Activated T-cell treated with anti-CD3 and anti-CD28 coated beads, Interleukin-2, amount 50 U/mL, for 1 hour (primary cell): ENCODE measurements around the gene PEX14.
A peak's percentile ranks its signal among the peaks of the same experiment; 100 is the strongest.
"Not testable (repeated sequence)": the region's sequence is repeated elsewhere in the genome, so short reads cannot be mapped to it uniquely, and the experiment has no call there.

Experiments
- DNase-seq: peaks from one replicate; pipeline ENCODE4 v3.0.0-alpha.2; 2020

The PEX14 gene

GRCh38 chr1:10497109-10497508 lies 22.4 kb downstream of the PEX14 start:
- no peak for DNase-seq

DNA sequence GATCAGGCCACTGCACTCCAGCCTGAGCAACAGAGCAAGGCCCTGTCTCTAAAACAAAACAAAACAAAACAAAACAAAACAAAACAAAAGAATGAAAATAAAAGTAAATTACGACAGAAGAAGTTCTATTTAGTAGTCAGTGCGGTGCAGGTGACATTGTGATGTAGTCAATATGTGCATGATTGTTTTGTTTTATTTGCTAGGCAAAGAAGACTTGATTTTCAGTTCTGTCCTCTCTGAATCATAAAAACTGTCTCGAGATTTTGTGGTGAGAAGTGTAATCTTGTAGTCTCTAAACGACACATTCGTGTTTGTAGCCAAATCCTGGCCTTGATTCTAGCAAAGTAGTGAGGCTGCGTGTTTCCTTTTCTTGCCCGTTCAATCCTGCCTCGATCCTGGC lies 23.5 kb downstream of the PEX14 start:
- DNase-seq = no peak

DNA sequence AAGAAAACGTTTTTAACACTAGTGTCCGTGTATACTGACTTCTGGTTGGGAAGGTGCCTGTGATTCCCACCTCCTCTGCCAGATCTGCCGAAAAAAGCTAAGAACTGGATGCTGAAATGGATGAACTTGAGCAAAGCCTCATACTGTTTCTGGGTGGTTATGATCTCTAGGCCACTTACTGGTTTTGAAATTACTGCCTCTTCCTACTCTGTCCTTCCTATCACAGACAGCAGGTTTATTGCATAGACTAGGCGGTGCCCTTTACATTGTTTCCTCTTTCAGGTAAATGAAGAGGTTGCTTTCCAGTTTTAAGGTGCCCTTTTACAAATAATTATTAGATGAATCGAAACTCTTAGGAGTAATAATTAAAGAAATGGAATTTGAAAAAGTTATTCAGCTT lies 27.5 kb downstream of the PEX14 start:
- no peak for DNase-seq

- DNase-seq = no peak
These were observed 29.5 kb downstream of the PEX14 start for GRCh38 chr1:10504249-10504648.

- not testable (repeated sequence) for DNase-seq
These were observed 31.4 kb downstream of the PEX14 start for GRCh38 chr1:10506046-10506676.

DNA sequence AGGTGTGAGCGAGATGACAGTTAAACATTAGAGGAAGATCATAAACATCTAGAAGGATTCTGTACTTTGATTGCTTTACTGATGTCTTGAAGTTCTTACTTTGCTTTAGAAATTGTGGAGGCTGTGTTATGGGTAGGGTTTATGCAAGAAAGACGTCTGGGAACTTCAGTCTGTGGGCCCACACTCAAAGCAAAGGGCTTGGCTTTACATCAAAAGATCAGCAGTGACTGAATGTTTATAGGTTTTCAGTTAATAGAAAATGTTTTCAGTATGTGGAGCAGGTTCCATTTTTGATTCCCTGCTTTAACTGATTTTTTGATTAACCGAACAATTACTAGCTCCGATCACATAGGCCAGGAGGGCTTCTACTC lies 31.9 kb downstream of the PEX14 start:
- DNase-seq = no peak

DNA sequence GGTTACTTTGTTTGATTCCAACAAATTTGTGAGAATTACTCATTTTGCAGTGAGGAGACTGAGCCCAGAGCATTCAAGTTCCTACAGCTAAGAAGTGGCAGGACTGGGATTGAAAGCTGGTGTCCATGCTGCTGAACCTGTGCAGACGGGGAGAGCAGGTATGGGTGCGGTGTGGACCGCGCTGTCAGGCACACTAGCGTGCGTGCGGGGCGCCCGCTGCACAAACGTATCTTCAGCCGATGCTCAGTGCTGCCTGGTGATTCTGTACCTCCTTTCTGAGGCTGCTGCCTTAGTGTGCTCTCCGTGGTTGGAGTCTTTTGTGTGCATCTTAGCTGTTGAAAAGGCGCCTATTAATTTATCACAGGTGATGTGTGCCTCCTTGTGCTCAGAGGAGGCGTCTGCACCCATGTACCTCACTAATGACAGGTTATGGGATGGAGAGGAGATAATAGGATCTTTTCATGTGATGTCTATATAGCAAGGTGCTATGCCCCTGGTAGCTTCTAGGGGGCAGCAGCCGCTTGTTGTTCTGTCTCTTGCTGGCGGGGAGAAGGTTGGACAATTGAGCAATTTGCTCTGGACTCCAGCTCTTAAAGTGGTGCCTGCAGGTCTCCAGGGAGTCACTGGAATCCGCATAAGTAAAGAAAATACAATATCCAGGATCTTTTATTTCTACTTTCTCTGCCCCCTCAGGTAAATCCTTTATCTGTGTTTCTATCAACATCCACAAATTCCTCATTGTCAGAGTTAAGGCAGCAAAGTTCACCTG lies 32.5 kb downstream of the PEX14 start:
- peak; percentile 59 for DNase-seq

DNA sequence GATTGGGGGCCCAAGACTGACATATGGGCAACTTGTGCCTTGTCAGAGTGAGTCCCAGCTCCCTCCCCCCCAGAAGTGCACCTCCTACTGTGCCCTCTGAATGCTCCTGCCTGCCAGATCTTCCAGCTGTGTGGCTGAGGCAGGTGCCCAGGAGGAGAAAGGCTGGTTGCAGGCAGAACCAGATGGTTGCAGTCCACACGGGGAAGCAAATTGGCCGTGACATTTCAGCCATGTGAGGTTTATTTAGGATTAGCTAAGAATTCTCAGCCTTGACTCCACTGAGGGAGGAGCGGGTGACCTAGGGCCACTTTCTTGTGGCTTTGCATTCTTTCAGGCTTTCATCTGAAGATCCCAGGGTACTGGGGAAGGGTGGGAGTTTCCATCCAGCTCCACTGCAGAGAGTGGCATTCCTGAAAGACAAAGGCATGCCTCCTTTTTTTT lies 33.8 kb downstream of the PEX14 start:
- no peak for DNase-seq

GRCh38 chr1:10509809-10510509 lies 35.2 kb downstream of the PEX14 start:
- DNase-seq = no peak

GRCh38 chr1:10510520-10511493 lies 36.1 kb downstream of the PEX14 start:
- peak; percentile 69 for DNase-seq

DNA sequence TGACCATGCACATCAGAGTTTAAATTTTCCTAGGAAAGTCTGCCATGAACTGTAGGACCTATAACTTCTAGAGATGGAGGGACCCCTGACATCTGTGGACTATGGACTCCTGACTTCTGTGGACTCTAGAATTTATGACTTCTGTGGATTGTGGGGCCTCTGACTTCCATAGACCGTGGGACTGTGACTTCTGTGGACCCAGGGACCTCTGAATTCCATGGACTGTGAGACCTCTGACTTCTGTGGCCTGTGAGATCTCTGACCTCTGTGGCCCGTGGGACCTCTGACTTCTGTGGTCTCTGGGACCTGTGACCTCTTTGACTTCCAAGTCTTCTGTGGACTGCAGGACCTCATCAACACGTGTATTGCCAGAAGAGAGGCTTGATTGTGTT lies 36.7 kb downstream of the PEX14 start:
- no peak for DNase-seq

GRCh38 chr1:10513199-10513598 lies 38.4 kb downstream of the PEX14 start:
- DNase-seq = no peak

DNA sequence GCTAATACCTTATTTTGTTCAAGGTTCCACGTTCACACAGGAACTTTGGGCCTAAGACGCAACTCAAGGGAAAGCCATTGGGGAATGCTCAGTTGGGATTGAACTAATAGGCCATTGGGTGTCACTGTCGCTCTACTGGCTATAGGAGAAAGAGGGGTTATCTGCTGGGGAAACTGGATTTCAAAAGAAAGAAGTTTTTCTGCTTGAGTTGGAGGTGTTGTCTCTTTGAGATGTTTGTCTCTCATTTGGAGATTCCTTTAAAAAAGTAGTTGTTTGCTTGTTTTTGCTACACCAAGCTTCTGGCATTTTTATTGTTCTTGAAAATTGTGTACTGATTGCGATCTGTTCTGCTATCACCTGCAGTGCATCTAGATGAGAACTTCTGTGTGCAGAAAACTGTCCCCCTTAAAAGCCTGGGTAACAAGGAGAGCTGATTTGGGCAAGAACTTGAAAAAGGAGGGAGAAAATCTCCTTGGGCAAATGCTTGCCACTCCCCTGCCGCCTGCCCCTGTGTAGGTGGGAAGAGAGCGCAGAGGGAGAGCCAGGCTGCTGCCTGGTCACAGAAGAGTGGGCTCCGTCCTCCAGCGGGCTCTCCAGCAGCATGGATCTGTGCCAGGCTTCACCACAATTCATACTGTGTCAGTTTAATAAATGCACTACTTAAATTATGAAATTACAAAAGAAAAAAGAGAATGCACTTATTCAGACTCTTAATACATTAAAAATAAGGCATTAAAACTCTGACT lies 39.9 kb downstream of the PEX14 start:
- no peak for DNase-seq

DNA sequence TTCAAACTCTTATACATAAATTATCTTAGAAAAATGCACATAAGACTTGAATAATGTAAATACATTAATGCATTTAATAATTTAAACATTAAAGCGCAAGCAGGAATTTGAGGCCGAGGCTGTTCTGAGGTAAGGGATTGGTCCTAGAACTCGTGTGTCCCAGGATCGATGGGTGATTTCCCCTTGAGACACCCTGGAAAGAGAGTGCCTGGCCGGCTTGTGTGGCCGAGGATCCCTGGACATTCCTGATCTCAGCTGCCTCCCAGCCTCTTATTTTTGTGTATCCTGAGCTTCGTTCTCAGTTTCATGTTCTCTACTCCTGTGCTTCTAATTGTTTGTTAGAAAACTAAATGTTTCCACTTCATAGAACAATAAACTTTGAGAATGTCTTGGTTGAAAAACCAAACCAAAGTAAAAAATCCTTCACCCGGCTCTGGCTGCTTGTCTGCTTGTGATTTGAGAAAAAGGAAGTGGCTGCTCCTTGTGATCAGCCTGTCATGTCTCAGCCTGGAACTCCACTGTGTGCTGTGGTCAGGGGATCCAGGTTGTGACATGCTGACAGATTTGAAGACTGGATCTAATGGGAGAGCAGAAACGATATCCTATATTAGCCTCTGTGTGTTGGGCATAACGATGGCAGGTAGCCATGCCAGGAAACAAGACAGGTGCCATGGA lies 40.7 kb downstream of the PEX14 start:
- no peak for DNase-seq

GRCh38 chr1:10515976-10516750 lies 41.4 kb downstream of the PEX14 start:
- no peak for DNase-seq

- DNase-seq = no peak
These were observed 42.4 kb downstream of the PEX14 start for GRCh38 chr1:10516925-10517676.

- no peak for DNase-seq
These were observed 42.9 kb downstream of the PEX14 start for GRCh38 chr1:10517677-10517982.

GRCh38 chr1:10519016-10519417 lies 44.3 kb downstream of the PEX14 start:
- DNase-seq = no peak

DNA sequence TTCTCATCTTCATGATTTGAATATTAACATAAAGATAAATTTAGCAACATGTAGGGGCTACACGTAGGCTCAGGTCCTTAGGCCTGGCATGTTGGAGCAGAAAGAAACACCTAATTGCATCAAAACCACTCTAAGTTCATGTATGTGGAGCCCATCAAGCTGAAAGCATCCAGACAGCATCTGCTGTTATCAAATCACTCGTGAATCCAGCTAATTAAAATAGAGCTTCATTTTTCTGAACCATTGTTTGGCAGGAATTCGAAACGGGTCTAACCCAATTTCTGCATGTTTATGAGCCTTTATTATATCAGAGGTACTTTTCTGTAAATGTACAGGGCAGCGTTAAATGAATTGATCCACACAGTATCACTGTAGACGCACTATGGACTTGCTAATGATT lies 45.7 kb downstream of the PEX14 start:
- no peak for DNase-seq

DNA sequence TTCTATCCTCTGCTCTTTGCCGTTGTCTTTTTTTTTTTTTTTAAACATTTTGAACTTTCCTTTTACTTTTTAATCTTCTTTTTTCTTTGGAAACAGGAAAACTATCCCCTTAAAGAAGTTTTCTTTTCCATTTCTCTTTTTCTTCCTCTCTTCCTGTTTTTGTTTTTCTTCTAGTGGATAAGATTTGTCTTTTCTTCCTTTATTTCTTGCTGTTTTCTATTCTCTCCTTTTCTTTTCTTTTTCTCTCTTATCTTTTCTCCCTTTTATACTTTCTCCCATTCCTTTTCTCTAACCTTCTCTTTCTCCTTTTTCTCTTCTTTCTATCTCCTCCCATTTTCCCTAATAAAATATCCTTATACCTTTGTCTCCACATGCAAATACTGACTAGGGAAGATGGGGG lies 46.2 kb downstream of the PEX14 start:
- no peak for DNase-seq
